ENCODE results near the gene MUC21.
"Not testable (repeated sequence)": the region's sequence is repeated elsewhere in the genome, so short reads cannot be mapped to it uniquely, and the experiment has no call there.

Gene MUC21

GRCh38 chr6:31020631-31021255 is 37.2 kb downstream of the MUC21 start:
- WGBS, result 49% methylated on average over 34 of the region's 36 CpGs
- H3K27me3 ChIP-seq (ENCODE audit: control insufficient read depth in 1 of 2, insufficient read depth in 1 of 2, low read length in 2 of 2), result peaks cover 0 to 22% of the 10 kb centered on the region in 2 experiments
- not testable (repeated sequence) for H3K27ac ChIP-seq (ENCODE audit: low read length, poor library complexity, severe bottlenecking); H3K4me2 ChIP-seq (ENCODE audit: low read length, poor library complexity, severe bottlenecking); H2BK5ac ChIP-seq (ENCODE audit: low read depth, low read length, poor library complexity, severe bottlenecking); H3K36me3 ChIP-seq (ENCODE audit: control insufficient read depth in 1 of 2, insufficient read depth in 2 of 2, low read depth in 1 of 2, low read length in 2 of 2); H3K18ac ChIP-seq (ENCODE audit: low read depth in 1 of 2, low read length in 2 of 2); H3K79me1 ChIP-seq (replicated peaks; ENCODE audit: low read length, poor library complexity, severe bottlenecking); H4K91ac ChIP-seq (ENCODE audit: low read length); H3K4me3 ChIP-seq (ENCODE audit: insufficient read depth in 1 of 2, low read depth in 1 of 2, low read length in 2 of 2); H3K23ac ChIP-seq (ENCODE audit: low read length in 2 of 2); H2BK12ac ChIP-seq (ENCODE audit: low read length in 2 of 2); H2AK5ac ChIP-seq (ENCODE audit: low read length, severe bottlenecking); H3K9me3 ChIP-seq (ENCODE audit: control insufficient read depth, low read length); H2BK15ac ChIP-seq (ENCODE audit: low read depth, poor library complexity, severe bottlenecking); H4K8ac ChIP-seq (ENCODE audit: low read length); H2AFZ ChIP-seq (ENCODE audit: low read depth, low read length); H3K4ac ChIP-seq (ENCODE audit: low read depth in 1 of 2, low read length in 2 of 2); H3K4me1 ChIP-seq (ENCODE audit: control insufficient read depth, insufficient read depth, low read depth, low read length); H3K9ac ChIP-seq (ENCODE audit: low read length); H3K14ac ChIP-seq (ENCODE audit: low read length in 2 of 2); H2BK120ac ChIP-seq (ENCODE audit: low read depth, low read length); DNase-seq

GRCh38 chr6:31021705-31022531 is 38.4 kb downstream of the MUC21 start:
- not testable (repeated sequence) for H2BK5ac ChIP-seq (ENCODE audit: low read depth, low read length, poor library complexity, severe bottlenecking); H3K4me3 ChIP-seq (ENCODE audit: insufficient read depth in 1 of 2, low read depth in 1 of 2, low read length in 2 of 2); H2BK15ac ChIP-seq (ENCODE audit: low read depth, poor library complexity, severe bottlenecking); H3K9me3 ChIP-seq (ENCODE audit: control insufficient read depth, low read length); H3K4me2 ChIP-seq (ENCODE audit: low read length, poor library complexity, severe bottlenecking); H4K91ac ChIP-seq (ENCODE audit: low read length); H3K9ac ChIP-seq (ENCODE audit: low read length); H3K14ac ChIP-seq (ENCODE audit: low read length in 2 of 2); DNase-seq; H3K79me1 ChIP-seq (replicated peaks; ENCODE audit: low read length, poor library complexity, severe bottlenecking); H3K4ac ChIP-seq (ENCODE audit: low read depth in 1 of 2, low read length in 2 of 2); H2BK12ac ChIP-seq (ENCODE audit: low read length in 2 of 2); H3K23ac ChIP-seq (ENCODE audit: low read length in 2 of 2); H4K8ac ChIP-seq (ENCODE audit: low read length); H2AFZ ChIP-seq (ENCODE audit: low read depth, low read length); H3K27ac ChIP-seq (ENCODE audit: low read length, poor library complexity, severe bottlenecking); H3K4me1 ChIP-seq (ENCODE audit: control insufficient read depth, insufficient read depth, low read depth, low read length); H2AK5ac ChIP-seq (ENCODE audit: low read length, severe bottlenecking); H3K18ac ChIP-seq (ENCODE audit: low read depth in 1 of 2, low read length in 2 of 2); H2BK120ac ChIP-seq (ENCODE audit: low read depth, low read length); H3K36me3 ChIP-seq (ENCODE audit: control insufficient read depth in 1 of 2, insufficient read depth in 2 of 2, low read depth in 1 of 2, low read length in 2 of 2)
- 88% methylated on average over 14 of the region's 15 CpGs for WGBS
- peaks cover 0 to 34% of the 10 kb centered on the region in 2 experiments for H3K27me3 ChIP-seq (ENCODE audit: control insufficient read depth in 1 of 2, insufficient read depth in 1 of 2, low read length in 2 of 2)

GRCh38 chr6:31025595-31025994 is 42.1 kb downstream of the MUC21 start:
- Histone ChIP-seq H3K9me3 (ENCODE audit: control insufficient read depth, low read length) (peaks cover 13% of the 10 kb centered on the region), H3K27ac (ENCODE audit: low read length, poor library complexity, severe bottlenecking) (no peak overlapping the region), H3K9ac (ENCODE audit: low read length) (no peak overlapping the region), H2AK5ac (ENCODE audit: low read length, severe bottlenecking) (no peak overlapping the region), H3K18ac (ENCODE audit: low read depth in 1 of 2, low read length in 2 of 2) (no peak overlapping the region), H2BK12ac (ENCODE audit: low read length in 2 of 2) (no peak overlapping the region), H3K27me3 (ENCODE audit: control insufficient read depth in 1 of 2, insufficient read depth in 1 of 2, low read length in 2 of 2) (peaks cover 21 to 58% of the 10 kb centered on the region in 2 experiments), H4K91ac (ENCODE audit: low read length) (no peak overlapping the region), H2AFZ (ENCODE audit: low read depth, low read length) (no peak overlapping the region), H3K23ac (ENCODE audit: low read length in 2 of 2) (no peak overlapping the region), H3K36me3 (ENCODE audit: control insufficient read depth in 1 of 2, insufficient read depth in 2 of 2, low read depth in 1 of 2, low read length in 2 of 2) (no peaks in the 10 kb centered on the region), H3K79me1 (replicated peaks; ENCODE audit: low read length, poor library complexity, severe bottlenecking) (no peaks in the 10 kb centered on the region), H3K14ac (ENCODE audit: low read length in 2 of 2) (no peak overlapping the region), H3K4me3 (ENCODE audit: insufficient read depth in 1 of 2, low read depth in 1 of 2, low read length in 2 of 2) (no peak overlapping the region), H3K4me2 (ENCODE audit: low read length, poor library complexity, severe bottlenecking) (no peak overlapping the region), H3K4ac (ENCODE audit: low read depth in 1 of 2, low read length in 2 of 2) (no peak overlapping the region), H4K8ac (ENCODE audit: low read length) (no peak overlapping the region), H2BK15ac (ENCODE audit: low read depth, poor library complexity, severe bottlenecking) (no peak overlapping the region), H2BK120ac (ENCODE audit: low read depth, low read length) (no peak overlapping the region), H3K4me1 (ENCODE audit: control insufficient read depth, insufficient read depth, low read depth, low read length) (no peaks in the 10 kb centered on the region), H2BK5ac (ENCODE audit: low read depth, low read length, poor library complexity, severe bottlenecking) (no peak overlapping the region)
- no peak for DNase-seq
- WGBS, result 70% methylated on average over 4 of the region's 4 CpGs

- no peak overlapping the region for H3K18ac ChIP-seq (ENCODE audit: low read depth in 1 of 2, low read length in 2 of 2)
- DNase-seq, result no peak
- 87% methylated on average over 5 of the region's 6 CpGs for WGBS
- H3K9me3 ChIP-seq (ENCODE audit: control insufficient read depth, low read length), result peaks cover 13% of the 10 kb centered on the region
- no peak overlapping the region for H2BK15ac ChIP-seq (ENCODE audit: low read depth, poor library complexity, severe bottlenecking)
- H2BK12ac ChIP-seq (ENCODE audit: low read length in 2 of 2), result no peak overlapping the region
- peaks cover 21 to 45% of the 10 kb centered on the region in 2 experiments for H3K27me3 ChIP-seq (ENCODE audit: control insufficient read depth in 1 of 2, insufficient read depth in 1 of 2, low read length in 2 of 2)
- H3K23ac ChIP-seq (ENCODE audit: low read length in 2 of 2), result no peak overlapping the region
- H2AK5ac ChIP-seq (ENCODE audit: low read length, severe bottlenecking), result no peak overlapping the region
- no peak overlapping the region for H4K8ac ChIP-seq (ENCODE audit: low read length)
- H3K27ac ChIP-seq (ENCODE audit: low read length, poor library complexity, severe bottlenecking), result no peak overlapping the region
- no peaks in the 10 kb centered on the region for H3K79me1 ChIP-seq (replicated peaks; ENCODE audit: low read length, poor library complexity, severe bottlenecking)
- no peak overlapping the region for H3K9ac ChIP-seq (ENCODE audit: low read length)
- no peak overlapping the region for H2AFZ ChIP-seq (ENCODE audit: low read depth, low read length)
- no peaks in the 10 kb centered on the region for H3K36me3 ChIP-seq (ENCODE audit: control insufficient read depth in 1 of 2, insufficient read depth in 2 of 2, low read depth in 1 of 2, low read length in 2 of 2)
- H3K14ac ChIP-seq (ENCODE audit: low read length in 2 of 2), result no peak overlapping the region
- H3K4me3 ChIP-seq (ENCODE audit: insufficient read depth in 1 of 2, low read depth in 1 of 2, low read length in 2 of 2), result no peak overlapping the region
- H3K4ac ChIP-seq (ENCODE audit: low read depth in 1 of 2, low read length in 2 of 2), result no peak overlapping the region
- no peak overlapping the region for H4K91ac ChIP-seq (ENCODE audit: low read length)
- no peak overlapping the region for H2BK5ac ChIP-seq (ENCODE audit: low read depth, low read length, poor library complexity, severe bottlenecking)
- H3K4me1 ChIP-seq (ENCODE audit: control insufficient read depth, insufficient read depth, low read depth, low read length), result no peaks in the 10 kb centered on the region
- no peak overlapping the region for H3K4me2 ChIP-seq (ENCODE audit: low read length, poor library complexity, severe bottlenecking)
- H2BK120ac ChIP-seq (ENCODE audit: low read depth, low read length), result no peak overlapping the region
Measured at GRCh38 chr6:31031095-31031494, 47.6 kb downstream of the MUC21 start.

Measured in mesenchymal stem cell (in vitro differentiated cells and primary cell).